ENCODE data around the gene C1orf185. TPM values are rescaled to one million over a fixed set of nuclear protein-coding genes. Genes with fewer than 3 reads are reported as not detected.
"Not testable (repeated sequence)": the region's sequence is repeated elsewhere in the genome, so short reads cannot be mapped to it uniquely, and the experiment has no call there.

Gene C1orf185
- total RNA-seq, 2 experiments from 2014 or later: not detected

DNA sequence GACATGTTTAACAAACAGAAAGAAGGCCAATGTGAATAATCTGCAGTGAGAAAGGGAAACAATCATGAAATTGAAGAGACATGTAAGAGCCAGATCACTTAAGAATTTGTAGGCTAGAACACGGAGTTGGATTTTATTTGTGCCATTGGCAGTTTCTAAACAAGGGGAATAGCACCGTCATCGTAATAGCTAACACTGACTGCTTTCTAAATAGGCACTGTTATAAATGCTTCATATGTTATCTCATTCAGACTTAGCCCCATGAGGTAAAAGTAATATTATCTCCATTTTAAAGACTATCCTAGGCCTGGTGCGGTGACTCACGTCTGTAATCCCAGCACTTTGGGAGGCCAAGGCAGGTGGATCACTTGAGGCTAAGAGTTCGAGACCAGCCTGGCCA lies 12.1 kb downstream of the C1orf185 start:
- Mint-ChIP-seq H3K27ac (no peak overlapping the region), H3K9me3 (no peaks in the 10 kb centered on the region), H3K36me3 (ENCODE audit: low read depth) (no peaks in the 10 kb centered on the region), H3K27me3 (peaks cover 17% of the 10 kb centered on the region), H3K4me3 (no peak overlapping the region), H3K4me1 (ENCODE audit: low read depth) (no peaks in the 10 kb centered on the region)
- TF ChIP-seq, protein P1, sequence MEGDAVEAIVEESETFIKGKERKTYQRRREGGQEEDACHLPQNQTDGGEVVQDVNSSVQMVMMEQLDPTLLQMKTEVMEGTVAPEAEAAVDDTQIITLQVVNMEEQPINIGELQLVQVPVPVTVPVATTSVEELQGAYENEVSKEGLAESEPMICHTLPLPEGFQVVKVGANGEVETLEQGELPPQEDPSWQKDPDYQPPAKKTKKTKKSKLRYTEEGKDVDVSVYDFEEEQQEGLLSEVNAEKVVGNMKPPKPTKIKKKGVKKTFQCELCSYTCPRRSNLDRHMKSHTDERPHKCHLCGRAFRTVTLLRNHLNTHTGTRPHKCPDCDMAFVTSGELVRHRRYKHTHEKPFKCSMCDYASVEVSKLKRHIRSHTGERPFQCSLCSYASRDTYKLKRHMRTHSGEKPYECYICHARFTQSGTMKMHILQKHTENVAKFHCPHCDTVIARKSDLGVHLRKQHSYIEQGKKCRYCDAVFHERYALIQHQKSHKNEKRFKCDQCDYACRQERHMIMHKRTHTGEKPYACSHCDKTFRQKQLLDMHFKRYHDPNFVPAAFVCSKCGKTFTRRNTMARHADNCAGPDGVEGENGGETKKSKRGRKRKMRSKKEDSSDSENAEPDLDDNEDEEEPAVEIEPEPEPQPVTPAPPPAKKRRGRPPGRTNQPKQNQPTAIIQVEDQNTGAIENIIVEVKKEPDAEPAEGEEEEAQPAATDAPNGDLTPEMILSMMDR (IDR thresholded peaks at IDR 0.05): no peak
- DNase-seq (no peak), ATAC-seq (no peak)
- POLR2A ChIA-PET: no interaction called here
- intact Hi-C loops (cut with micrococcal nuclease): no loop called here
- CTCF ChIA-PET: interaction anchor here (2.1 kb wide), 1 partner anchor 75 kb away, joined by 5 read pairs; no protein-coding TSS in a partner anchor

DNA sequence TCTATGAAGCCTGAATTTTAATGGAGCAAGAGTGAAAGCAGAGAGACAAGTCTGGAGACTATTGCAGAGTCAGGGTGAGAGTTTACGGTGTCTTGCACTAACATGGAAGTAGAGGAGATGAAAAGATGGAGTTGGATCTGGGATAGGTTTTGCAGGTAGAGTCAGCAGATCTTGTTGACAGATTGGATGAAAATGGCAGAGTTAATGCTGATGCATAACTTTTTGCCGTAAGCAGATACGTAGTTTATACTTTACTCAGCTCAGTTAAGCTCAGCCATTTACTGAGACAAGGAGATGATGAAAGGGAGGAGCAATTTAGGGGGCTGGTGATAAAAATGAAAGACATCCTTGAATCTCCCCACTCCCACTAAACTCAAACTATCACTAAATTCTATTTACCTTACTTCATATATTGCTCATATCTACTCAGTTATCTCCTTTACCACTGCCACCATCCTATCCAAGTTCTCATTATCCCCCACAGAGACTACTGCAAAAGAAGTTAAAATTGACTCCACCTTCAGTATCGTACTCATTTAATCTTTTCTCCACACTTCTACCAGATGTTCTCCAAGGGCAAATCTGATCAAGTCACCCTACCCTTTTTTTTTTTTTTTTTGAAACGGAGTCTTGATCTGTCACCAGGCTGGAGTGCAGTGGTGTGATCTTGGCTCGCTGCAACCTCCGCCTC lies 13.8 kb downstream of the C1orf185 start:
- POLR2A ChIA-PET: no interaction called here
- DNase-seq: no peak
- CTCF ChIA-PET: interaction anchor here (1.1 to 2.1 kb wide), 2 partner anchors 9 to 73 kb away, joined by 3 to 5 read pairs; no protein-coding TSS in a partner anchor
- intact Hi-C loops (cut with micrococcal nuclease): no loop called here
- Mint-ChIP-seq H3K27ac (no peak overlapping the region), H3K4me3 (no peak overlapping the region), H3K36me3 (ENCODE audit: low read depth) (no peaks in the 10 kb centered on the region), H3K9me3 (no peaks in the 10 kb centered on the region), H3K27me3 (peaks cover 14% of the 10 kb centered on the region), H3K4me1 (ENCODE audit: low read depth) (no peaks in the 10 kb centered on the region)
- TF ChIP-seq, protein P1 (IDR thresholded peaks at IDR 0.05): no peak
- ATAC-seq: no peak

DNA sequence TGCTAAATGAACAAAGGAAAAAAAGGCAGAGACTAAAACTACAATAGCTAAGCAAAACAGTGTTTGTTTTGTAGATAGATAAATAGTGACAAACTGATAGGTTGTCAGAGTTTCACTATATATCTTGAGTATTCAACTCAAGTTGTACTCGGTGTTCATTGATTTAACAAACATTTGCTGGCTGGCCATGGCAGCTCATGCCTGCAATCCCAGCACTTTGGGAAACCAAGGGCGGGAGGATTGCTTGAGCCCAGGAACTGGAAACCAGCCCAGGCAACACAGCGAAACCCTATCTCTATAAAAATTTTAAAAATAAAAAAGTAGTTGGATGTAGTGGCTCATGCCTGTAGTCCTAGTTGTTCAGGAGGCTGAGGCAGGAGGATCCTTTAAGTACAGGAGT lies 17.3 kb downstream of the C1orf185 start:
- TF ChIP-seq, protein P1 (IDR thresholded peaks at IDR 0.05): no peak
- Mint-ChIP-seq H3K27me3 (peaks cover 11% of the 10 kb centered on the region), H3K9me3 (no peaks in the 10 kb centered on the region), H3K36me3 (ENCODE audit: low read depth) (no peaks in the 10 kb centered on the region), H3K27ac (no peak overlapping the region), H3K4me1 (ENCODE audit: low read depth) (no peaks in the 10 kb centered on the region), H3K4me3 (no peak overlapping the region)
- ATAC-seq (no peak), DNase-seq (no peak)
- ChIA-PET POLR2A (no interaction called here), CTCF (interaction anchor here (0.8 to 0.9 kb wide), 2 partner anchors 13 to 19 kb away, joined by 3 to 4 read pairs; no protein-coding TSS in a partner anchor)
- intact Hi-C loops (cut with micrococcal nuclease): no loop called here

DNA sequence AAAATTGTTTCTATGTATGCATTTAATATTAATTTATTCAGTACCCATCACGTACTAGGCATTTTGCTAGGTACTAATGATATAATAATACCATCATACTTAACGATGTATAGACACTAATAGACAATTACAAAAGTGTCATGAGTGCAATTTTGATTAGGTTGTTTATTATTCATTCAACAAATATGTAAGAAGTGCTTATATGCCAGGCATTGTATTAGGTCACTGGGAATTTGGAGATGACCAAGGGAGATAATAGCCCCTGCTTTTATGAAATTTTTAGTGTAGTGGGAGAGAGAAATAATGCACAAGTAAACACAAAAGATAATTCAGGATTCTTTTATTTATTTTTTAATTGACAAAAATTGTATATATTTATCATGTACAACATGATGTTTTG lies 18.6 kb downstream of the C1orf185 start:
- no peaks in the 10 kb centered on the region for H3K4me1 Mint-ChIP-seq (ENCODE audit: low read depth)
- TF ChIP-seq, protein P1 (IDR thresholded peaks at IDR 0.05): no peak
- no peak for ATAC-seq
- DNase-seq: no peak
- peaks cover 11% of the 10 kb centered on the region for H3K27me3 Mint-ChIP-seq
- H3K36me3 Mint-ChIP-seq (ENCODE audit: low read depth): no peaks in the 10 kb centered on the region
- no peak overlapping the region for H3K4me3 Mint-ChIP-seq
- POLR2A ChIA-PET: no interaction called here
- no peaks in the 10 kb centered on the region for H3K9me3 Mint-ChIP-seq
- intact Hi-C loops (cut with micrococcal nuclease): no loop called here
- CTCF ChIA-PET: no interaction called here
- H3K27ac Mint-ChIP-seq: no peak overlapping the region

DNA sequence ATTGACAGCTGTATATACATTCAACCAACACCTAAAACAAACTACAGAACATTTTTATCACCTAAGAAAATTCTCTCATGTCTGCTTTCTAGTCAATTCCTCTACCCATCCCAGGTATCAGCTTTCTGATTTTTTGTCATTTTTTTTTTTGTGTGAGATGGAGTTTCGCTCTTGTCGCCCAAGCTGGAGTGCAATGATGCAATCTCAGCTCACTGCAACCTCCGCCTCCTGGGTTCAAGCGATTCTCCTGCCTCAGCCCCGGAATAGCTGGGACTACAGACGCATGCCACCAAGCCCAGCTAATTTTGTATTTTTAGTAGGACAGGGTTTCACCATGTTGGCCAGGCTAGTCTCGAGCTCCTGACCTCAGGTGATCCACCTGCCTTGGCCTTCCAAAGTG lies 25.1 kb downstream of the C1orf185 start:
- intact Hi-C loops (cut with micrococcal nuclease); CTCF ChIA-PET; POLR2A ChIA-PET; H3K4me1 Mint-ChIP-seq (ENCODE audit: low read depth); H3K36me3 Mint-ChIP-seq (ENCODE audit: low read depth); H3K4me3 Mint-ChIP-seq; ATAC-seq; DNase-seq; H3K9me3 Mint-ChIP-seq; H3K27me3 Mint-ChIP-seq; H3K27ac Mint-ChIP-seq: not testable (repeated sequence)

All from activated CD8-positive, alpha-beta T cell treated with anti-CD3 and anti-CD28 coated beads for 36 hours (primary cell).